HT-29 (cell line): ENCODE measurements around the gene EDIL3. TPM values are rescaled to one million over a fixed set of nuclear protein-coding genes. Genes with fewer than 3 reads are reported as not detected.
A peak's percentile ranks its signal among the peaks of the same experiment; 100 is the strongest.
"Not testable (repeated sequence)": the region's sequence is repeated elsewhere in the genome, so short reads cannot be mapped to it uniquely, and the experiment has no call there.

Source experiments
- DNase-seq: peaks from one replicate; pipeline ENCODE4 v3.0.0-alpha.2; 2015; ENCODE audit warnings: low spot score
- total RNA-seq: library from RNA; depleted of rRNA; stranded (reverse); fragments of >200 nt; shearing (Covaris generic); gene quantifications from 2 replicates; pipeline ENCODE4 v1.2.3, GENCODE V29; 2014

The EDIL3 gene
- total RNA-seq, 1 experiment from 2014 or later, result not detected

GRCh38 chr5:84181093-84181492 is 203.6 kb downstream of the EDIL3 start:
- no peak for DNase-seq

- DNase-seq, result no peak
These were observed 215.8 kb downstream of the EDIL3 start for GRCh38 chr5:84168841-84169240.

DNA sequence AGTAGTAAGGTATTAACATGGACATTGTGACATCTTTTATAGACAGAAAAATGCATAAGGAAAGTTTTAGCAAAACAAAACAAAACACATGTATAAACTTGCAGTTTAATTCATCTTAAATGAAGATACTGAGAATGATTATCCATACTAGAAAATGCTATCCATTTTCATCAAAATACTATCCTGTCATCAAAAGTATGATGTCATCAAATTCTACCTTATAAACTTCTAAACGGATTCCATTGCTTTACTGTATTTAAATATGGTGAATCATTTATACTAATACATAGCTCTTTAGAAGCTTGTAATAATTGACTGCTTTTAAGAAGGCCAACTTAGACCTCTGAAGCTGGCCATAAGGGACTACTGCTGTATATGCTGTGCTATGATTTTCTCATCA is 221.0 kb downstream of the EDIL3 start:
- no peak for DNase-seq

GRCh38 chr5:84162695-84163094 is 222.0 kb downstream of the EDIL3 start:
- DNase-seq, result no peak

DNA sequence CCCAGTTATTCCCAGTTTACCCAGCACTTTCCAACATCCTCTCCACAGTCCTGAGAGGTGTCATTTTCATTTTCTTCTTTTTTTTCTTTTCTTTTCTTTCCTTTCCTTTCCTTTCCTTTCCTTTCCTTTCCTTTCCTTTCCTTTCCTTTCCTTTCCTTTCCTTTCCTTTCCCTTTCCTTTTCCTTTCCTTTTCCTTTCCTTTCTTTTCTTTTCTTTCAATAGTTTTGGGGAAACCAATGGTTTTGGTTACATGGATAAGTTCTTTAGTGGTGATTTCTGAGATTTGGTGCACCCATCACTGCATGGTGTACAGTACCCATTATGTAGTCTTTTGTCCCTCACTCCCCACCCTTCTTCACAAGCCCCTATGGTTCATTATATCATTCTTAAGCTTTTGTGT is 224.0 kb downstream of the EDIL3 start:
- DNase-seq, result not testable (repeated sequence)

DNA sequence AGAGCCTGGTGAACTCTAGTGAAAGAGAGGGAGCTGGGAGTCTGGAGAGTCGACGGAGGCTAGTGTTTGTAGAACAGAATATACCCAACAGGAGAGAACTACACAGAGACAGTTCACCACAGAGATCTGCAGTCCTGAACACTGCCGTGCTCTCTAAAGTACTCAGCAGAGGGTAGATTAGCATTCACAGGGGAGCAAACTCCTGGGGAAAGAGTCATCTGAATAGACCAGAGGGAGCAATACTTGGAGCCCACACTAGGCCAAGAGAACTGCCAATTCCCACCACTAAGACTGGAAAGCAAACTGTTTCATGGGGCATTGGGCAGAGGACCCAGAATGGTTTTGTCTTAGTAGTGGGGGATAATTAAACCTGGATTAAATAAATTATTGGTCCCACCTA is 235.6 kb downstream of the EDIL3 start:
- no peak for DNase-seq

- no peak for DNase-seq
These were observed 236.0 kb downstream of the EDIL3 start for GRCh38 chr5:84148651-84149050.

GRCh38 chr5:84137541-84137940 is 247.1 kb downstream of the EDIL3 start:
- no peak for DNase-seq

DNA sequence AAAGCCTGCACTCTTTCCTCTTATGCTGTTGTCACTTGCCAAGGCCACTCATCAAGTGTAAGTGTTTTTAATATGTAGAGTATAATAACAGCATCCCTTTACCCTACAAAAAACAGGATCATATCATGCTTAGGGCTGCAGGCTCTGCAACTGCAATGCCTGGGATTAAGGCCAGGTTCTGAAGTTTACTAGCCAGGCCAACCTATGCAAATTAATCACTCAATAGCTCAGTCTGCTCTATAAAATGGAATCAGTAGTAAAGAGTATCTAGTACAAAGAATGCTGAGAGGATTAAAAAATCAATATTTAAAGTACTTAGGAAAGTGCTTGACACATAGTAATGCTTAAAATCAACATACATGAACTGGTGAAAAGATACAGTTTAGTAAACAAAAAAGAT is 253.3 kb downstream of the EDIL3 start:
- DNase-seq, result no peak

- DNase-seq, result peak; percentile 13
These were observed 254.6 kb downstream of the EDIL3 start for GRCh38 chr5:84130006-84130580.

- DNase-seq, result no peak
These were observed 259.5 kb downstream of the EDIL3 start for GRCh38 chr5:84125216-84125615.

DNA sequence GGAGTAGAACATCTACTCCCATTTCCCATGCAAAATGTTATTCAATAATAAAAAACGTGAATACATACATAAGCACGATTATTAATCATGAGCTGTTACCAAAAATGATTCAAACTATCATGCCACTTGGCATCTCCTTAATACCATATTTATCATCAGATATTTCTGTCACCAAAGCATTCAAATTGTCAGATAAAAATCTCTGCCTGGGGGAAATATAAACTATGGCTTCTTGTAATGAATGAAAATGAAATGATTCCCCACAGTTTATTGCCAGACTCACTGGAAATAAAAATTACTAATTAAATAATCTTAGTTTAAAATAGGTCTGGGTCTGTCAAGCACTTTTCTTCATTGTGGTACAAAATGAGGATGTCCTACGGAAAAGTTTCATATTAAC is 265.4 kb downstream of the EDIL3 start:
- DNase-seq, result no peak

- DNase-seq, result no peak
These were observed 266.1 kb downstream of the EDIL3 start for GRCh38 chr5:84118551-84118950.

DNA sequence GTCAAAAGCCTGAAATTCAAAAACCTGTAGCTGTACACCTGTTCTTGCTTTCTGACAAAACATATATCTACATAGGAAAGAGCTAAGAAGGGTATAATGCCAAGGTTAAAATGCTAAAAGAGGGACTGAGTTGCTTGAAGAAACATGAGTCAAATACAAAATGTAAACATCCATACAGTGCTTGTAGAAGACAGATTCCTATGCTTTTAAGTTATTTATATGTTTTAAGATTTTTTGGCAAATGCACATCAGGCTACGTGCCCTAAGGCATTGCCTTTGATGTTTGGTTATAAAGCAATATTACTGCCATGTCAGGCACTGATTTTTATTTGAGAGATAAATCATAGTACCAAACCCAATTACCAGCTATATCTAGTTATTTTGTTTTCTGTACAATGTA is 269.0 kb downstream of the EDIL3 start:
- DNase-seq, result no peak

DNA sequence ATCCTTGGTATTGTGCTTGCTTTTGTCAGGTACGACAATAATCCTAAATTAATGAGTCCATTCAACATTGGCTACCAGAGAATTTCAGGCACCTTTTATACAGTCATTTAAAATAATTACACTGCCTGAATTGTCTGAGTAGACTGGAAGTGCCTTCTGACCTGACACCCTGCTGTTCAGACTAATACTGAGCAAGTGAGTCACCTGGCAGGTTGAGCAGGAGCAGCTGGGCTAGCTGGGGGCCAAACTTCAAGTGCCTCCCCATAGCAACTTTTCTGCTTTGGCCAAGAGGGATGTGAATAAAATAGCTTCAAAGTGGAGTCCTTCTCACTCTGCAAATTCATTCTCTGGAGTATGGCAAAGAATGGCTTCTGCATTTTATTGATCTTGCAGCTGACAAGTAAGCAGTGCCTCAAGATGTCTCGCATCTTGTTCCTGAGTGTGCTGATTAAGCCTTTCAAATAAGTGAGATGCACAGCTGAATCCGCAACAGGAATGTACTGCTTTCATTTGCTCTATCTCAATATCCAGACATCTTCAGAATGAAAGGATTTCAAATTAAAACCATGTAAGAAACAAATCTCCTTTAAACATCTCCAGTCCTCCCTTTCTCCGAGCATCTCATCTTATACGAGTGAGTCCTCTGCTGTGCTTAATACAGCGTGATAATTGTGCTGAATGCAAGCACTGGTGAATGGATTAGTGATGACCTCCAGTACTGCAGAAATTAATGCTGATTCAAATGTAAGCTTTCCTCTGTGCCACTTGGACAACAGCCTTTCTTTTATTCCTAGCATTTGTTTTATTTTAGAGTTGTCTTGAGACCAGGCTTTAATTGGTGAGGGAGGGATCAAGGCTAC is 271.2 kb downstream of the EDIL3 start:
- no peak for DNase-seq

DNA sequence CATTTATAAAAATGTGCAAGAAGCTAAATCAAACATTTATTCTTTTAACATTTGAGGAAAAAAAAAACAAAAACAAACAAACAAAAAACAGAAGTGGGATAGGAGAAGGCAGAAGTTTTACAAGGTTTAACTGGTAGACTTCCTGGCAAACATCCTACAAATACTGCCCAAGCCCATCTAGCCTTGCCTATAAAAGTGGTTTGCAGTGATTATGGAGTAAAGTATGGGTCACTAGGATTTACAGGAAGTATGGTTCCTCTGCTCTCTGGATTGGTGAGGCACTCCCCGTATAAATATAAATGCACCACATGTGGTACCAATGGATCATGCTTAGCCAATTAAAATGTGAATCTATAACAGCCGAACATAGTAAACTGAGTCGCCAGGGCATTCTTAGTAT is 291.9 kb downstream of the EDIL3 start:
- DNase-seq, result no peak

DNA sequence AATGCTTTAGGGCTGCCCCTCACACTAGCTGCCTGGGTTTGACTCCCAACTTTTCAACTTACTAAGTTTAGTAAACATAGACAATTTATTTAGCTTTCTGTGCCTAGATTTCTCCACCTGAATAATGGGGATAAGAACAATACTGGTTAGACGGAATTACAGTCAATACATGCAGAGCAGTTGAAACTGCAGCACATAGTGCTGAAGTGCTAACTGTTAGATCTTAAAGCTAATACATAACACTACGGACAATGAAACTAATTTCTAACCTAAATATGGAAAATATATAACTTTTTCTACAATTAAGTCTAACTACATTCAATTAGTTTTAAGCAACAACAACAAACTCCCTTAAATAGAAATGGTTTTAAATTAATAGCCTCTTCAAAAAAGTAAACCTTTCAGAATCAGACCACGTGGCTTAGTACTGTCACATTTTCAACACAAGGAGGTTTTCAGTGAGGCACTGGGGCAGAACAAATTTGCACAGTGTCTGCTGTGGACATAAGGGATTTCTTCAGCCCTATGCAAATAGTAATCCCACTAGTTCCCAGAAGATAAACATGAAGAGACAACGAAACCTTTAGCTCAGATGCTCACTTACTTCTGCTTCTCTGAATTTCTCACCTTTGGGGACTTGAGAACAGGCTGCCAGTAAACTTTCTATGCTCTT is 293.4 kb downstream of the EDIL3 start:
- no peak for DNase-seq

DNA sequence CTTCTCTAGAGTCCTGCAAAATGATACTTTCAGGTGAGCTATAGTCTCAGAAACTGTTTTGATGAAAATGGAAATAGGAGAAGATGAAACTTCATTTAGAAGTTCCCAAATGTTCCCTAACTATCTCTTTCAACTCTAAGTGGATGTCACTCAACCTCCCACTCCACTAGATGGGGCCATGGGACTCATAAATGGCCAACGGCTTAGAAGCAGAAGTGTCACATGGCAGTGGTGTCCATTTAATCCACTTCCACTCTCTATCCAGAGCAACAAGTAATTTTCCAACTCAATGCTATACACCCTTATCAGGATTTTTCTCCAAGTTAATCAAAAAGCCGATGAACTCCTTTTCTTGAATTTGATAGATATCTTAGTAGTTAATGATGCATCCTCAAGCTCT is 295.7 kb downstream of the EDIL3 start:
- peak; percentile 52 for DNase-seq

GRCh38 chr5:84086511-84086910 is 298.2 kb downstream of the EDIL3 start:
- no peak for DNase-seq

DNA sequence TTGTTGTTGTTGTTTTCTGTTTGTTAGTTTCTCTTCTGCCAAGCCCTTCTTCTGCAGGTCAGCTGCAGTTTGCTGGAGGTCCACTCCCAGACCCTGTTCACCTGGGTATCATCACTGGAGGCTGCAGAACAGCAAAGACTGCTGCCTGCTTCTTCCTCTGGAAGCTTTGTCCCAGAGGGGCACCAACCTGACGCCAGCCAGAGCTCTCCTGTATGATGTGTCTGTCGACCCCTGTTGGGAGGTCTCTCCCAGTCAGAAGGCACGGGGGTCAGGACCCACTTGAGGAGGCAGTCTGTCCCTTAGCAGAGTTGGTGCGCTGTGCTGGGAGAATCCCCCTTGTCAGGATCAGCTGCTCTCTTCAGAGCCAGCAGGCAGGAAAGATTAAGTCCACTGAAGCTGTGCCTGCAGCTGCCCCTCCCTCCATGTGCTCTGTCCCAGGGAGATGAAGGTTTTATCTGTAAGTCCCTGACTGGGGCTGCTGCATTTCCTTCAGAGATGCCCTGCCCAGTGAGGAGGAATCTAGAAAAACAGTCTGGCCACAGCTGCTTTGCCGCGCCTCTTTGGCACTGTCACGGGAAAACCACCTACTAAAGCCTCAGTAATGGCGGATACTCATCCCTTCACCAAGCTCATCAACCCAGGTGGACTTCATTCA is 299.2 kb downstream of the EDIL3 start:
- no peak for DNase-seq

DNA sequence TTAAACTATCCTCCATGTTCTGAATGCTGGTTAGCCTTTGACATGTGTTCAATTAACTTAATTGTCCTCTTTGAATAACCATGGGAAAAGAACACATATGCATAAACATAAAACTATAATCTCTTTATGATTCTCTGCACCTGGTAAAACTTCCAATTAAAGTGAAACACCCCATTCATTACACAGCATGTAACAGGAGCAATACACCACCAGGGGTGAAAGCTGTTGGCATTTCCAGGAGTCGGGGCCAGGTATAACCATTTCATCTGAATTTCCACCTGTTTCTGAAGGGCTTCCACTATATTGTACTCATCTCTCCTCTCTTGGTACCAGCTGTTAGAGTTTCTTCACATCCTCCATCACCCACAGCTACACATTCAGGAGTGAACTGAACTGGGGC is 303.8 kb downstream of the EDIL3 start:
- no peak for DNase-seq

DNA sequence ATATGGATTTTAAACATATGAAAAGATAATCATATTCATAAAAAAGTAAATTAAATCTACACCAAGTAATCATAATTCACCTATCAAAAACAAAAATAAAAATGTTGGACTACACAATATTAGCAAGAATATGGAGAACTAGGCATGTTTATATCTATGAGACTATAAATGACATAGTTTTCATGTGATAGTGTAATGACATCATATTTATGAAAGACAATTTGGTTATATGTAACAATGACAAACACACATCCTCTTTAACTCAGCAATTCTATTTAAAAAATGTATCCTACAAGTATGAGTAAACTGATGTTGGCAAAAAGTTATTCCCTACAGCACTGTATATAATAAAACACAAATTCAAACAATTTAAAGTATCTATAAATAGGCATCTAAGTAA is 312.3 kb downstream of the EDIL3 start:
- no peak for DNase-seq
